Naive B cell (primary cell): ENCODE measurements around the gene E2F6. TPM values are rescaled to one million over a fixed set of nuclear protein-coding genes. Genes with fewer than 3 reads are reported as not detected.
"Not testable (repeated sequence)": the region's sequence is repeated elsewhere in the genome, so short reads cannot be mapped to it uniquely, and the experiment has no call there.

ENCODE experiments used
- ATAC-seq, 2 donors: fragments of 150-1000 bp; cut with Tn5 transposase; 2 replicates each; pipeline ENCODE4 v1.10.0; 2021; ENCODE audit warnings: low read depth in 2 of 2, mild to moderate bottlenecking in 2 of 2, moderate library complexity in 2 of 2
- DNase-seq: peaks from one replicate; pipeline ENCODE4 v3.0.0; 2022
- H3K27ac Mint-ChIP-seq, 6 donors: one replicate each; pipeline ENCODE4 v1.8.0; 2020 to 2022; ENCODE audit warnings: mild to moderate bottlenecking in 6 of 6, mixed read lengths in 6 of 6, moderate library complexity in 5 of 6, inconsistent platforms in 2 of 6
- H3K27me3 Mint-ChIP-seq, 3 donors: one replicate each; pipeline ENCODE4 v1.8.0; 2021 to 2022; ENCODE audit warnings: mixed read lengths in 3 of 3, mild to moderate bottlenecking in 1 of 3
- H3K36me3 Mint-ChIP-seq, 2 donors: one replicate each; pipeline ENCODE4 v1.8.0; 2020 to 2022; ENCODE audit warnings: mixed read lengths in 2 of 2, inconsistent platforms in 1 of 2, mild to moderate bottlenecking in 1 of 2
- H3K4me1 Mint-ChIP-seq, 3 donors: one replicate each; pipeline ENCODE4 v1.8.0; 2020 to 2022; ENCODE audit warnings: mixed read lengths in 3 of 3, inconsistent platforms in 1 of 3, mild to moderate bottlenecking in 1 of 3, moderate library complexity in 1 of 3
- H3K4me3 Mint-ChIP-seq, 8 donors: one replicate each; pipeline ENCODE4 v1.8.0; 2020 to 2022; ENCODE audit warnings: mild to moderate bottlenecking in 8 of 8, mixed read lengths in 8 of 8, moderate library complexity in 8 of 8, inconsistent platforms in 2 of 8
- H3K9me3 Mint-ChIP-seq, 7 donors: one replicate each; pipeline ENCODE4 v1.8.0; 2020 to 2022; ENCODE audit warnings: mixed read lengths in 7 of 7, mild to moderate bottlenecking in 5 of 7, inconsistent platforms in 2 of 7, moderate library complexity in 1 of 7
- polyA plus RNA-seq, 6 donors: library from polyadenylated mRNA; unstranded; fragments of 300-500 nt; fragmentation: Illumina TruSeq; gene quantifications; one replicate each; pipeline ENCODE4 v1.2.3, GENCODE V29; 2021; ENCODE audit warnings: low read depth in 6 of 6

The E2F6 gene
- polyA plus RNA-seq, 6 donors from 2014 or later: 1.9 to 11.0 (median 2.9) TPM

DNA sequence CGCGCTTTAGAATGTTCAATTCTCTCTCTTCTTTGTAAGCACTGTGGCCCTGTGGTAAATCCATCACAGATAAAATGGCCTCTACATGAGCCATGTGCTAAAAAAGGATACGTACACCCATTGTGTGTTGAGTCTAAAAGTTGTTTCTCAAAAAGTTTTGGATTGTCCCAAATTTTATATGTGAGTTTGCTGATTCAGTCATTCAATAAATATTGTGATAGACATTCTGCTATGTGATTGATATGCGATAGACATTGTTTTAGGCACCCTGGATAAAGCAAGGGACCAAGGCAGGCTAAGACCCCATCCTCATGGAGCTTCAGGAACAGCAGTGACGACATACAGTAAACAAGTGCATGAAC is 53.5 kb downstream of the E2F6 start:
- Mint-ChIP-seq H3K9me3 (peaks cover 0 to 7% (median 0%) of the 10 kb centered on the region in 7 donors), H3K27ac (no peak overlapping the region), H3K27me3 (peaks cover 21 to 27% (median 24%) of the 10 kb centered on the region in 3 donors), H3K4me1 (peaks cover 0 to 4% (median 0%) of the 10 kb centered on the region in 3 donors), H3K36me3 (peaks cover 0 to 8% of the 10 kb centered on the region in 2 donors), H3K4me3 (peak overlapping the region in 1 of 8 donors; percentile 38)
- no peak for DNase-seq
- ATAC-seq: no peak

GRCh38 chr2:11411768-11412448 is 54.1 kb downstream of the E2F6 start:
- peaks cover 0 to 2% (median 0%) of the 10 kb centered on the region in 7 donors for H3K9me3 Mint-ChIP-seq
- ATAC-seq: no peak
- H3K27ac Mint-ChIP-seq: no peak overlapping the region
- DNase-seq: no peak
- H3K4me1 Mint-ChIP-seq: peaks cover 0 to 4% (median 0%) of the 10 kb centered on the region in 3 donors
- peaks cover 21 to 32% (median 29%) of the 10 kb centered on the region in 3 donors for H3K27me3 Mint-ChIP-seq
- peaks cover 0 to 8% of the 10 kb centered on the region in 2 donors for H3K36me3 Mint-ChIP-seq
- H3K4me3 Mint-ChIP-seq: peak overlapping the region in 2 of 8 donors; percentile 38 to 47

- DNase-seq (no peak), ATAC-seq (no peak)
- H3K4me1 Mint-ChIP-seq: peaks cover 0 to 4% (median 0%) of the 10 kb centered on the region in 3 donors
- H3K4me3 Mint-ChIP-seq: no peak overlapping the region
- H3K27me3 Mint-ChIP-seq: peaks cover 21 to 34% (median 31%) of the 10 kb centered on the region in 3 donors
- no peak overlapping the region for H3K27ac Mint-ChIP-seq
- no peaks in the 10 kb centered on the region for H3K9me3 Mint-ChIP-seq
- H3K36me3 Mint-ChIP-seq: peaks cover 0 to 8% of the 10 kb centered on the region in 2 donors
Observed at GRCh38 chr2:11411244-11411643, 54.7 kb downstream of the E2F6 start.

DNA sequence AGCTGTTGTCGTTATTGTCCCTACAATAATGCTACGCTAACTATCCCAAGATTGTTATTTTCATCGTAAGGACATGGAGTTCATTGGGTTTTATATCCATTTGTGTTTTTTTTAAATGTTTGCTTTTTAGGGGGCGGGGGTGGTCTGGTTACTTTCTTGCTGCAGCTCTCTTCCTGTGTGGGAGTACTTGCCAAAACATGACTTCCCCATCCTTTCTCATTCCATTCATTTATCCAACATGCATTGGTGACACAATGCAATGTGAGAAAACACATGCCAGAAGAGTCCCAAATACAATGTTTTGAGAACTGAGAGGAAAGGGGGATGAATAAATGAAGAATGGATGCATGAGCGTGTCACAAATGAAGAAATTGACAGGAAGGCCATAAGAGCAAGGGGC is 55.9 kb downstream of the E2F6 start:
- Mint-ChIP-seq H3K27ac (peak overlapping the region in 1 of 6 donors; percentile 21), H3K4me1 (peaks cover 0 to 4% (median 0%) of the 10 kb centered on the region in 3 donors), H3K27me3 (peaks cover 21 to 31% (median 27%) of the 10 kb centered on the region in 3 donors), H3K36me3 (no peaks in the 10 kb centered on the region), H3K9me3 (no peaks in the 10 kb centered on the region), H3K4me3 (no peak overlapping the region)
- no peak for ATAC-seq
- no peak for DNase-seq

DNA sequence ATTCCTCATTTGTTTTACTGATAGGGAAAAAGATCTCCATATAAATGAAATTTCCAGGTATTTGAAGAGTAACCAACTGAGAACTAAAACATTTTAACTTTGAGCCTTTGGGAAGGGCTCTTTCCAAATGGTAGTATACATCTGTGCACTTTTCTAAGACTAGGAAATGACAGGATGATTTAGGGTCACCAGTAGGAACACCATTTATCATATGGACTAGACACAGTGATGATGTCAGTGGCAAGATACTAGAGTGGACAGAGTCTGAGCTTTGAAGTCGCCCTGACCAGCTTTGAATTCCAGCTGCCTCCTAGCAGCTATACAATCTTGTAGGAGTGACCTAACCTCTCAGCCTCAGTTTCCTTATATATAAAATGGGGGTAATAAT is 56.4 kb downstream of the E2F6 start:
- DNase-seq: no peak
- ATAC-seq: no peak
- Mint-ChIP-seq H3K27me3 (peaks cover 21 to 31% (median 27%) of the 10 kb centered on the region in 3 donors), H3K9me3 (no peaks in the 10 kb centered on the region), H3K36me3 (no peaks in the 10 kb centered on the region), H3K4me3 (no peak overlapping the region), H3K27ac (peak overlapping the region in 1 of 6 donors; percentile 21), H3K4me1 (peaks cover 0 to 4% (median 0%) of the 10 kb centered on the region in 3 donors)

DNA sequence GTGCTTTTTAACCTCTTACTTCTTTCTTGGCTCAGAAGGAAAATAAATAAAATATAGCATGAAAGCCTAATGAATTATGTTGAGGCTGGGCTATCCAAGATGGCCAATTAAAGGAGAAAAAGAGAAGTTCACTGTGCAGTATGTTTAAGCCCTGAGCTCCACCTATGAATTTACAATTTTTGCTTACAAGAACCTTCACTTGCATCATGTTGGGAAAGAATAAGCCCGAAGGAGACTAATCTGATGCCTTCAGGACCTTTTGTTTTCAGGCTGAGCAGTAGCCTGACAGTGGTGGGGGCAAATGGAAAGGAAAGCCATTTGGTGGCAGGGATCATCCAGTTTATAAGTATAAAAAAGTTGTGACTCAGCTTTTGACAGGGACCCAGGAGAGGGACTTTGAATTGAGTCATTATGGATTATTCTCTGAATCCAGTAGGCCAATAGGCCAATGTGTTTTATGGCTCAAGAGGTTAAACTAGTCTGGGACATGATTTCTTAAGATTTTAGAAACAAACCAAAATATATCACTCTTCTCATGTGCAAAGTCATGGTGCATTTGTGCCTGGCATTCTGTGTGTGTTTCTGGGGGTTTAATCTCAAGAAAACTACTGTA is 56.9 kb downstream of the E2F6 start:
- ATAC-seq: no peak

GRCh38 chr2:11407413-11407812 is 58.5 kb downstream of the E2F6 start:
- H3K9me3 Mint-ChIP-seq: peaks cover 0 to 2% (median 0%) of the 10 kb centered on the region in 7 donors
- DNase-seq (no peak), ATAC-seq (no peak)
- H3K27ac Mint-ChIP-seq: peak overlapping the region in 1 of 6 donors; percentile 39
- H3K27me3 Mint-ChIP-seq: peaks cover 13 to 26% (median 19%) of the 10 kb centered on the region in 3 donors
- no peaks in the 10 kb centered on the region for H3K36me3 Mint-ChIP-seq
- H3K4me3 Mint-ChIP-seq: no peak overlapping the region
- H3K4me1 Mint-ChIP-seq: peaks cover 0 to 4% (median 0%) of the 10 kb centered on the region in 3 donors

More for the DNA sequence above, 56.9 kb downstream of the E2F6 start:
- DNase-seq: no peak
- peaks cover 0 to 4% (median 0%) of the 10 kb centered on the region in 3 donors for H3K4me1 Mint-ChIP-seq
- H3K9me3 Mint-ChIP-seq: no peaks in the 10 kb centered on the region
- H3K4me3 Mint-ChIP-seq: no peak overlapping the region
- H3K36me3 Mint-ChIP-seq: no peaks in the 10 kb centered on the region
- no peak overlapping the region for H3K27ac Mint-ChIP-seq
- H3K27me3 Mint-ChIP-seq: peaks cover 22 to 31% (median 27%) of the 10 kb centered on the region in 3 donors

DNA sequence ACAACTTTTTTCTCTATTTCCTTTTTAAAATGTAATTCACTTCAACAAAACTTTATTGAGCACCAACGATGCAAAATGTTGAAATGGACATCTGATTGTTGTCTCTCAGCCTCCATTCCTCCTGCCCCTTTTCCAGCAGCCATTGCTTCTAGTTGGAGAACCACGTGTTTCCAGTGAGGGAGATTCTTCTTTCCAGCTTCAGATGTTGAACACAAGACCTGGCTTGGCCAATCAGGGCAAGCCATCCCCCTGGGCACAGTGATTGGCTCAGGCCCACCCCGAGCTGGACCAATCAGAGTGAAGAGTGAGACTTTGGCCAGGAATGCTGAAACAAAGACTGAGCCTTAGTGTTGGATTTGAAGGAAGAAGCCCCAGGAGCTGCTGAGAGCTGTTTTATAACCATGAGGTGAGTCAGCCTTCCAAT is 59.0 kb downstream of the E2F6 start:
- Mint-ChIP-seq H3K27me3 (peaks cover 12 to 25% (median 17%) of the 10 kb centered on the region in 3 donors), H3K27ac (peak overlapping the region in 1 of 6 donors; percentile 39), H3K4me3 (no peak overlapping the region), H3K9me3 (peaks cover 0 to 5% (median 0%) of the 10 kb centered on the region in 7 donors), H3K36me3 (no peaks in the 10 kb centered on the region), H3K4me1 (peaks cover 0 to 2% (median 0%) of the 10 kb centered on the region in 3 donors)
- ATAC-seq (no peak), DNase-seq (no peak)

GRCh38 chr2:11406267-11406957 is 59.5 kb downstream of the E2F6 start:
- ATAC-seq: no peak
- Mint-ChIP-seq H3K9me3 (peaks cover 0 to 5% (median 0%) of the 10 kb centered on the region in 7 donors), H3K27me3 (peaks cover 12 to 25% (median 17%) of the 10 kb centered on the region in 3 donors)

GRCh38 chr2:11405599-11406266 is 60.2 kb downstream of the E2F6 start:
- peaks cover 12 to 20% (median 17%) of the 10 kb centered on the region in 3 donors for H3K27me3 Mint-ChIP-seq
- peaks cover 0 to 5% (median 0%) of the 10 kb centered on the region in 7 donors for H3K9me3 Mint-ChIP-seq
- ATAC-seq (no peak), DNase-seq (no peak)
- no peaks in the 10 kb centered on the region for H3K36me3 Mint-ChIP-seq
- H3K4me1 Mint-ChIP-seq: no peaks in the 10 kb centered on the region
- H3K4me3 Mint-ChIP-seq: no peak overlapping the region
- H3K27ac Mint-ChIP-seq: no peak overlapping the region

More at GRCh38 chr2:11406267-11406957, 59.5 kb downstream of the E2F6 start:
- Mint-ChIP-seq H3K36me3 (no peaks in the 10 kb centered on the region), H3K4me3 (no peak overlapping the region), H3K27ac (no peak overlapping the region), H3K4me1 (no peaks in the 10 kb centered on the region)
- no peak for DNase-seq

DNA sequence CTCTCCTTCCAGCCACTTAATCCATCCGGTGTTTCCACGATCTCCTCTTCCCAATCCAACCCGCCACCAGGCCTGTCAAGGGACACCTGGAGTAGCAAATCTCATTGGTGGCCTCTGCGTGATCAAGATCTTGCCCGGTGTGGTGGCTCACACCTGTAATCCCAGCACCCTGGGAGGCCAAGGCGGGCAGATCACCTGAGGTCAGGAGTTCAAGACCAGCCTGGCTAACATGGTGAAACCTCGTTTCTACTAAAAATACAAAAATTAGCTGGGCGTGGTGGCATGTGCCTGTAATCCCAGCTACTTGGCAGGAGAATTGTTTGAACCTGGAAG is 60.9 kb downstream of the E2F6 start:
- not testable (repeated sequence) for H3K4me3 Mint-ChIP-seq, H3K36me3 Mint-ChIP-seq, H3K4me1 Mint-ChIP-seq, H3K27ac Mint-ChIP-seq, ATAC-seq, H3K9me3 Mint-ChIP-seq, DNase-seq
- peaks cover 12 to 20% (median 18%) of the 10 kb centered on the region in 3 donors for H3K27me3 Mint-ChIP-seq

GRCh38 chr2:11404376-11405073 is 61.4 kb downstream of the E2F6 start:
- H3K4me1 Mint-ChIP-seq: no peaks in the 10 kb centered on the region
- DNase-seq: no peak
- H3K9me3 Mint-ChIP-seq: peaks cover 0 to 5% (median 0%) of the 10 kb centered on the region in 7 donors
- H3K4me3 Mint-ChIP-seq: no peak overlapping the region
- no peak for ATAC-seq
- H3K36me3 Mint-ChIP-seq: no peaks in the 10 kb centered on the region
- no peak overlapping the region for H3K27ac Mint-ChIP-seq
- peaks cover 12 to 21% (median 16%) of the 10 kb centered on the region in 3 donors for H3K27me3 Mint-ChIP-seq
